Upper lobe of right lung (tissue), 1 donor: ENCODE data around the gene SHC4. TPM values are rescaled to one million over a fixed set of nuclear protein-coding genes. Genes with fewer than 3 reads are reported as not detected.

Experiments used
- ATAC-seq: fragments of 200-7000 bp; cut with Tn5 transposase; one replicate; pipeline ENCODE4 v1.9.1; 2020; ENCODE audit warnings: mild to moderate bottlenecking, moderate library complexity
- DNase-seq: peaks from one replicate; pipeline ENCODE4 v3.0.0-alpha.2; 2020
- H3K27ac ChIP-seq: fragments of 200-600 bp; one replicate; pipeline ENCODE4 v1.8.0; 2022
- H3K27me3 ChIP-seq: fragments of 200-600 bp; one replicate; pipeline ENCODE4 v1.8.0; 2022; ENCODE audit warnings: mild to moderate bottlenecking
- H3K36me3 ChIP-seq: fragments of 200-600 bp; one replicate; pipeline ENCODE4 v1.8.0; 2022
- H3K4me1 ChIP-seq: fragments of 200-600 bp; one replicate; pipeline ENCODE4 v1.8.0; 2022
- H3K4me3 ChIP-seq: fragments of 200-600 bp; one replicate; pipeline ENCODE4 v1.8.0; 2022; ENCODE audit warnings: mild to moderate bottlenecking
- H3K9me3 ChIP-seq: fragments of 200-600 bp; one replicate; pipeline ENCODE4 v1.8.0; 2022
- CTCF ChIP-seq: fragments of 200-600 bp; IDR thresholded peaks from one replicate; pipeline ENCODE4 v1.8.0; 2022; ENCODE audit warnings: antibody characterized with exemption
- intact Hi-C: fragments of 100-400 bp; cut with DNase I; formaldehyde crosslinking; loops from one replicate; pipeline ENCODE4 v1.11.0; 2022
- total RNA-seq: library from RNA; stranded (reverse); fragmentation: NEBNext Ultra II Directional; extraction: Animal tissue kit (Norgen Biotek cat#: 25700); gene quantifications from one replicate; pipeline ENCODE4 v1.2.1, GENCODE V29; 2021
- donor health status: DM: no; HTN: yes; CAD: no; lungs with severe emphysema.

SHC4 gene
- total RNA-seq, 1 donor from 2014 or later: 0.32 TPM

GRCh38 chr15:48896869-48897814, 66.6 kb downstream of the SHC4 start:
- intact Hi-C loops: no loop called here
- H3K27ac ChIP-seq: no peak overlapping the region
- no peak overlapping the region for H3K4me3 ChIP-seq

GRCh38 chr15:48893311-48893710, 70.4 kb downstream of the SHC4 start:
- Histone ChIP-seq H3K9me3 (no peaks in the 10 kb centered on the region), H3K27me3 (no peaks in the 10 kb centered on the region), H3K27ac (no peak overlapping the region), H3K36me3 (no peaks in the 10 kb centered on the region), H3K4me3 (no peak overlapping the region), H3K4me1 (peaks cover 5% of the 10 kb centered on the region)
- no peak for TF ChIP-seq CTCF
- intact Hi-C loops: no loop called here
- no peak for ATAC-seq
- no peak for DNase-seq

More at GRCh38 chr15:48896869-48897814, 66.6 kb downstream of the SHC4 start:
- DNase-seq (no peak), ATAC-seq (peak; percentile 22)
- no peaks in the 10 kb centered on the region for H3K27me3 ChIP-seq
- H3K9me3 ChIP-seq: no peaks in the 10 kb centered on the region
- TF ChIP-seq CTCF: no peak
- H3K36me3 ChIP-seq: no peaks in the 10 kb centered on the region
- peaks cover 5% of the 10 kb centered on the region for H3K4me1 ChIP-seq

- intact Hi-C loops: no loop called here
- no peaks in the 10 kb centered on the region for H3K9me3 ChIP-seq
- TF ChIP-seq CTCF: no peak
- no peaks in the 10 kb centered on the region for H3K36me3 ChIP-seq
- DNase-seq (no peak), ATAC-seq (no peak)
- no peak overlapping the region for H3K27ac ChIP-seq
- no peaks in the 10 kb centered on the region for H3K27me3 ChIP-seq
- no peaks in the 10 kb centered on the region for H3K4me1 ChIP-seq
- no peak overlapping the region for H3K4me3 ChIP-seq
Observed at GRCh38 chr15:48891232-48891765, 72.4 kb downstream of the SHC4 start.

GRCh38 chr15:48890375-48890972, 73.2 kb downstream of the SHC4 start:
- Histone ChIP-seq H3K27ac (no peak overlapping the region), H3K27me3 (no peaks in the 10 kb centered on the region), H3K9me3 (no peaks in the 10 kb centered on the region), H3K36me3 (no peaks in the 10 kb centered on the region), H3K4me1 (no peaks in the 10 kb centered on the region), H3K4me3 (no peak overlapping the region)
- intact Hi-C loops: no loop called here
- no peak for ATAC-seq
- no peak for DNase-seq
- TF ChIP-seq CTCF: no peak

- H3K4me1 ChIP-seq: no peaks in the 10 kb centered on the region
- no peaks in the 10 kb centered on the region for H3K9me3 ChIP-seq
- no peak overlapping the region for H3K4me3 ChIP-seq
- ATAC-seq: no peak
- no peak overlapping the region for H3K27ac ChIP-seq
- intact Hi-C loops: no loop called here
- H3K27me3 ChIP-seq: no peaks in the 10 kb centered on the region
- DNase-seq: no peak
- no peaks in the 10 kb centered on the region for H3K36me3 ChIP-seq
- no peak for TF ChIP-seq CTCF
Observed at GRCh38 chr15:48889925-48890324, 73.8 kb downstream of the SHC4 start.
